Stimulated activated CD4-positive, alpha-beta T cell treated with anti-CD3 and anti-CD28 coated beads, Interleukin-2, amount 100 ng/mL, for 24 hours (primary cell): Measurements from ENCODE around the gene ACSM3.

Source experiments
- DNase-seq, 2 donors: peaks; one replicate each; pipeline ENCODE4 v3.0.0-alpha.2; 2020

ACSM3 gene

DNA sequence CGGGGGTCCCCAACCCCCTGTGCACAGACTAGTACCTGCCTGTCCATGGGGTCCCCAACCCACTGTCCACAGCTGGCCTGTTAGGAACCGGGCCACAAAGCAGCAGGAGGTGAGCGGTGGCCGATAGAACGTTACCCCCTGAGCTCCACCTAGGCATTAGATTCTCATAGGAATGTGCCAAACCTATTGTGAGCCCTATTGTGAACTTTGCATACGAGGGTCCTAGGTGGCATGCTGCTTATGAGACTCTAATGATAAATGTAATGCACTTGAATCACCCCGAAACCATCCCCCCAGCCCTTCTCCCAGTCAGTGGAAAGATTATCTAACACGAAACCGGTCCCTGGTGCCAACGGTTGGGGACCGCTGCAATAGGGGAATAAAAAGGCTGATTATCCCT lies 44.0 kb downstream of the ACSM3 start:
- no peak for DNase-seq

DNA sequence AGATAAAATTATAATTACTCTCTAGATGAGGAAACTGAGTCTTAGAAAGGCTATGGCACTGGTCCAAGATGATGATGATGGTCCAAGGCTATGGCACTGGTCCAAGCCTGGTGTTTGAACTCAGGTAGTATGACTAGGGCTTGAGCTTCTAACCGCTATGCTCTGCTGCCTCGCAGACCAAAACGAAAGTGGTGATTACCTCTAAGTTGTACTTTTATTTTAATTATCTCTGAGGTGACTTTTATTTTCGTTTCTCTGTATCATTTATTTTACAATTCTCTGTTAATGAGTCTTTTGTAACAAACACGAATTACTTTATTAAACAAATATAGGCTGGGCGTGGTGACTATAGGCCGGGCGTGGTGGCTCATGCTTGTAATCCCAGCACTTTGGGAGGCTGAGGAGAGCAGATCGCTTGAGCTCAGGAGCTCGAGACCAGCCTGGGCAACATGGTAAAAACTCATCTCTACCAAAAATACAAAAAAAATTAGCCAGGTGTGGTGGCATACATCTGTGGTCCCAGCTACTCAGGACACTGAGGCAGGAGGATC lies 48.1 kb downstream of the ACSM3 start:
- no peak for DNase-seq

GRCh38 chr16:20812510-20812909 lies 48.7 kb downstream of the ACSM3 start:
- DNase-seq: no peak

DNA sequence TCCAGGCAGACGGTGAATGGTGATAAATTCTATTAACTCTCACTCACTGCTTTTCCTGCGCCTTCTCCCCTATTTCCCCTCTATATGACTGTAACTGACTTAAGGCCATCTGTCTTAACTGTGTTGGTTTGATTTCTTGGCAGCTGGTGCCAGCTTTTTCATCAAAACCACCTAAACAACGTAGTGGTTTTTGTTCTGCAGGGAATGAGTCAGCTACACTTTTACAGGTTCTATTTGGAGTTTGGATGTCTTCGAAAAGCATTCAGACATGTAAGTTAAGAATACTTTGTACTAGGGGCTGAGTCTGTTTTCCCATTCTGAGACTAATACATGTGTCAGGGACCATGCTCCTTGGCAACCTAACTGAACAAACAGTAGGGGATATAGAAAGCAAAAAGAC lies 51.0 kb downstream of the ACSM3 start:
- DNase-seq: no peak

DNA sequence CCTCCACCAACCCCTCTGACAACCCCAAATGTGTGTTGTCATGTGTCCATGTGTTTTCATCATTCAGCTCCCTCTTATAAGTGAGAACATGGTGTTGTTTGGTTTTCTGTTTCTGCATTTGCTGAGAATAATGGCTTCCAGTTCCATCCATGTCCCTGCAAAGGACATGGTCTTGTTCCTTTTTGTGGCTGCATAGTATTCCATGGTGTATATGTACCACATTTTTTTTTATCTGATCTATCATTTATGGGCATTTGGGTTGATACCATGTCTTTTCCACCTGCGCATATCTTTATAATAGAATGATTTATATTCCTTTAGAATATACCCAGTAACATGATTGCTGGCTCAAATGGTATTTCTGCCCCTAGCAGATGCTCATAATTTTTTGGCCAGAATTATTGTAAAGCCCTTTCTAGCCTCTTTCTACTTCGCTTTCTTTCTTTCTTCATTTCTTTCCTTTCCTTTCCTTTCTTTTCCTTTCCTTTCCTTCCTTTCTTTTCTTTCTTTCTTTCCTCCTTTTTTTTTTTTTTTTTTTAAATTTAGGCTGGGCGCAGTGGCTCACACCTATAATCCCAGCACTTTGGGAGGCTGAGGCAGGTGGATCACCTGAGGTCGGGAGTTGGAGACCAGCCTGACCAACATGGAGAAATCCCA lies 55.2 kb downstream of the ACSM3 start:
- DNase-seq: no peak

DNA sequence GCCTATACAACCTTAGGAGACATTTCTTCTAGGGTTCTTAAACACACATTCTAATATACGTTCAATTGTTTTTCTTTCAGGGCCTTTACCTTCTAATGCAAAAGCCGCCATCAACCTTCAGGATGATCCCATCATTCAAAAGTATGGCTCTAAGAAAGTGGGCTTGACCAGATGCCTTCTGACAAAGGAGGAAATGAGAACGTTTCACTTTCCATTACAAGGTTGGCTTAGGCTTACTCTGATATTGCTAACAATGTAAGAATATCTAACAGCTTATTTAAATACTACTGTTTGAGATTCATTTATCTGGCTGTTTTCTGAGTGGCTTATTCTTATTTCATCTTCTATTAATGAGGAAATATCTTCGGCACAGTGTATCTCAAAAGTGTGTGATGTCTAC lies 57.9 kb downstream of the ACSM3 start:
- DNase-seq: no peak

- no peak for DNase-seq
These were observed 58.9 kb downstream of the ACSM3 start for GRCh38 chr16:20822521-20823325.

- no peak for DNase-seq
These were observed 62.3 kb downstream of the ACSM3 start for GRCh38 chr16:20826039-20826566.

GRCh38 chr16:20829536-20829935 lies 65.7 kb downstream of the ACSM3 start:
- no peak for DNase-seq

GRCh38 chr16:20830372-20830771 lies 66.6 kb downstream of the ACSM3 start:
- no peak for DNase-seq

DNA sequence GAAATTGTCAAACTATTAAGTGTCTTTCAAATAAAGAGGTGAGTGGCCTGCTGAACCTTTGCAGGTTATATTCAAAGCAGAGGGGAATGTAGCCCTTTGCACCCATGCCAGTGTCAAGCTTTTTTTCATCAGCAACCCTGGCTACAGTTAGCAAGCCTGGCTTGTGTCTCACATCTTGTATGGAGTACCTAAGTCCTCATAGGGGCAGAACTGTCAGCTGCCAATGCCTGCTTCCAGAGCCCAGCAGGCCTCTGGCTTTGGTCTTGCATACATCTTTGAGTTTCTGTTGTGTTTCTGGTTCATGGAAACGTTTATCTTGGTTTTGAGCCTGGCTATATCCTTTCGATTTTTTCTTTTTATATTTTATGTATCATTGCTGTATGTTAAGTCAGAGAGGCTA lies 69.3 kb downstream of the ACSM3 start:
- no peak for DNase-seq

- DNase-seq: no peak
These were observed 74.4 kb downstream of the ACSM3 start for GRCh38 chr16:20838240-20838639.

GRCh38 chr16:20839504-20839903 lies 75.7 kb downstream of the ACSM3 start:
- no peak for DNase-seq

GRCh38 chr16:20844054-20844453 lies 80.2 kb downstream of the ACSM3 start:
- DNase-seq: no peak

- DNase-seq: peak in 1 of 2 donors; percentile 13
These were observed 80.8 kb downstream of the ACSM3 start for GRCh38 chr16:20844588-20844987.

DNA sequence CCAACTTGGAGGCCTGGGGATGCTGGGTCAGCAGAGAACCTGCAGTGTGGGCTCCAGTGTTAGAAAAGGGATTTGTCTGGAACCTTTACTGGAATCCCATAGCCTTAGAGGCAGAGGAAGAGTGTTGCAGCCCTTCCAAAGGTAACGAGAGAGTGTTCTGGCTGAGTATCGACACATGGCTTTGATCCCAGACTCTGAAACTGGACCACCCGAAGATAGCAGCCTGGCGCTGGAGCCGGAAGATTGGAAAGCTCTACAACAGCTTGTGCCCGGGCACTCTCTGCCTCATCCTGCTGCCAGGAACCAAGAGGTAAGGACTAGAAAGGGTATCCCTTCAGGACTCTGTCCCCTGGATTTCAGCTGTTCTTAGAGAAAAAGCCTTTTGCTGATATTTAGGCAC lies 82.2 kb downstream of the ACSM3 start:
- DNase-seq: no peak

GRCh38 chr16:20846551-20846950 lies 82.7 kb downstream of the ACSM3 start:
- no peak for DNase-seq
